NCI-H2227 treated with DMSO at 0.1 percent for 48 hours (cell line): Measurements from ENCODE around the gene RSPO4.
A peak's percentile ranks its signal among the peaks of the same experiment; 100 is the strongest.

Source experiments
- DNase-seq: peaks from one replicate; lab custom pipeline; 2025; lab: John Stamatoyannopoulos, UW

Gene RSPO4

DNA sequence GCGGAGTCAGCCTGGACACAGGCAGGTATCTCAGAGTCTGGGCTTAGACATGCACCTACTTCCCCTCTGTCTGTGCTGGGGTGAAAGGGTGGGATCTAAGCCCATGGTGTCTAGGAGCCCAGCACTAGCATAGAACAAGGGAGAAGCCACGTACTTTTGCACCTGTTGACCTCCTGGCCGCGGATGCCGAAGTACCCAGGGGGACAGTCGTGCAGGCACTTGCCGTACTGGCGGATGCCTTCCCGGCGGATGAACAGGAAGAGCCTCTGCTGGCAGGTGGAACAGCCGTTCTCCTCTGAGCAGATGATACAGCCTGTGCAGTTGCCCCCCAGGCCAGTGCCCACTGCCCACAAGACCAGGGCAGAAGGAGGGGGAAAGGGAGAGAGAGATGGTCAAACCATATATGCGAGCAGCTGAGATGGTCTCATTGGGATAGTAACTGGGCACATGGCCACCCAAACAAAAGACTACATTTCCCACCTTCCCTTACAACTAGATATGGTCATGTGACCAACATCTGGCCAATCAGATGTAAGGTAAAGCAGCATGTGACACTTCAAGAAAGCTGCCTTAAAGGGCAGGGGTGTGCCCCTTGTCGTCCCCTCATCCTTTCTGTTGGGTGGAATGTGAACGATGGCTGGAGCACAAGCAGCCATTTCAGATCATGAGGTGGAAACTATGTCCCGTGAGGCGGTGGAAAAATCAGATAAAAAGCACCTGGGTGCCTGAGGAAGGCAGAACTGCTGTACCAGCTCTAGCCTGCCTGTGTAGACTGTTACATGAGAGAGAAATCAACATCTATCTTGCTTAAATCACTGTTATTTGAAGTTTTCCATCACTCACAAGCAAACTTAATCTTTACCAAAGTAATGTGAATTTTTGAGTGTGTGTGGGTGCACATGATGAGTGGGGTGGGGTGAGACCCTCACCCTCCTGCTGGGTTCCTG is 34.0 kb downstream of the RSPO4 start:
- DNase-seq, result no peak

DNA sequence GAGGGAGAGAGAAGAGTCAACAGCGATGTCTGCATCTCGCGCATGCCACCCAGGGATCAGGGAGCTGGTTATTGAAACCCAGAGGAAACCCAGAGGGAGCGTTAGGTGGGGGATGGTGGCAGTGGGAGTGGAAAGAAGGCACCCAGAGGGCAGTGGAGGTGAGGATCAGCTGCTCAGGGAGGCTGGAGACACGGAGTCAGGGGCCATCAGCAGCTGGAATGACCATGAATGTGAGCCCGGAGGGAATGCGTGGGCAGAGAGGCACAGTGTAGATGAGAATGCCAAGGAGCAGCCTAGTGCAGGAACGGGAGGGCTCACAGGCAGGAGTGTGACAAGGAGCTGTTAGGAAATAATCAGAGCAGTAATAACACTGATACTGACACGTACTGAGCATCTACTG is 36.2 kb downstream of the RSPO4 start:
- DNase-seq, result no peak

- no peak for DNase-seq
These were observed 38.3 kb downstream of the RSPO4 start for GRCh38 chr20:963795-964194.

GRCh38 chr20:962683-963082 is 39.4 kb downstream of the RSPO4 start:
- DNase-seq, result no peak

DNA sequence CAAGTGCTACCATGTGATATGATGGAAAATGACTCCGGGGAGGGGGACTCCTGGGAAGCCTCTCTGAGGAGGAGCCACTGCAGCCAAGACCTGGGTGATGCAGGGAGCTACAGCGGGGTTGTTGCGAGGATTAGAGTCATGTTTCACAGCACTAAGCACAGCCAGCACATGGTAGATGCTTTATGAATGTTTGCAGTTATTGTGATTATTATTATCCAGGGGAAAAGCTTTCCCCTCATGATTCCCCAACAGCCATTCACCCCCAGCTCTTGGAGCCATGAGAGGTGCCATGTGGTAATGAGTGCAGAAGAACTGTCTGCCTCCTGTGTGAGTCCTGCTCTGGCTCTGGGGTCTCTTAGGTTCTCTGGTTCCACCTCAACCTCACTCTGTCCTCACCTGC is 39.9 kb downstream of the RSPO4 start:
- DNase-seq, result no peak

DNA sequence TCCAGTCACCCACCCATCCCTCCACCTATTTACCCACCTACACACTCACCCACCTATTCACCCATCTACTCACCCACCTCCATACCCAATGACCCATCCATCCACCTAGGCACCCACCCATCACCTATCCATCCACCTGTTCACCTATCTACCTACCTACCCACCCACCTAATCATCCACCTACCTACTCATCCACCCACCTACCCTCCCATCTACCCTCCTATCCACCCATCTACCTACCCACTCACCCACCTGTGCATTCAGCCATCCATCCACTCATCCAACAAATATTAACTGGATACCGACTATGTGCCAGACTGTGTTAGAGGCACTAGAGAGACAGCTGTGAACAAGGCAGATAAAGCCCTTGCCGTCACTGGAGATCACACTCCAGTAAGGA is 40.3 kb downstream of the RSPO4 start:
- DNase-seq, result no peak

GRCh38 chr20:959996-960615 is 42.0 kb downstream of the RSPO4 start:
- DNase-seq, result no peak

DNA sequence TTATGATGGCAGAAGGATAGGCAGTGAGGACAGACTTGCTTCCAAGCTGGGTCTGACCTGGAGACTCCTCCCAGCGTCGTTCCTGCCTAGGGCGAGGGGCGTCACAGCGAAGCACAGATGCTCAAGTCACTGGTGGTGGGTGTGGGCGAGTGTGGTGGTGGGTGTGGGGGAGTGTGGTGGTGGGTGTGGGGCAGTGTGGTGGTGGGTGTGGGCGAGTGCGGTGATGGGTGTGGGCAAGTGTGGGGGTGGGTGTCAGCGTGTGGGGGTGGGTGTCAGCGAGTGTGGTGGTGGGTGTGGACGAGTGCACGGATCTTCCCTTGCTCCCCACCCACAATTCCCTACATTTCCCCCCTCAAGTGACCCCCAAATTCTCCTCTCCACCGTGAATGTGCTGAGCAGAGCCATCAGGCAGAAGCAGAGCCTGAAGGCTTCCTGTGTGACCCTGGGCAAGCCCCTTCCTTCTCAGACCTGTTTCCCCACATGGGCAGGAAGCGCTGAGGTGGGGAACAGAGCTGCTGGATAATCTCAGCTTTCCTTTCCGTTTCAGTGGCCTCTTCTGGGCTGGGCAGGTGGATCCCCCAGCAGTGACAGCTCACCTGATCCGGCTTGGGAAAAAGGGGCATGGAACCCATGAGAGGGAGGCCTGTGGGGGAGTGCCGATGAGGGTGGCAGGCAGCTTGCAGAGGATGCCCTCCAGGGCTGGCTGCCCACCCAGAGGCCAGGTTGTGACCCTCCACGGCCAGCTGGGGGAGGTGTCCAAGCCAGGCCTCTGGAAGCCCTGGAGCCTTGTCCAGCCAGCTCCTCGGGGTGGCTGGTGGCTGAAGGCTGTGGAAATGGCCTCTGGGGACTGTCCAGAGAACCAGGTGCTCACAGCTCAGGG is 42.9 kb downstream of the RSPO4 start:
- DNase-seq, result no peak

GRCh38 chr20:957544-957943 is 44.6 kb downstream of the RSPO4 start:
- DNase-seq, result no peak

GRCh38 chr20:956330-956951 is 45.7 kb downstream of the RSPO4 start:
- DNase-seq, result peak; percentile 60

DNA sequence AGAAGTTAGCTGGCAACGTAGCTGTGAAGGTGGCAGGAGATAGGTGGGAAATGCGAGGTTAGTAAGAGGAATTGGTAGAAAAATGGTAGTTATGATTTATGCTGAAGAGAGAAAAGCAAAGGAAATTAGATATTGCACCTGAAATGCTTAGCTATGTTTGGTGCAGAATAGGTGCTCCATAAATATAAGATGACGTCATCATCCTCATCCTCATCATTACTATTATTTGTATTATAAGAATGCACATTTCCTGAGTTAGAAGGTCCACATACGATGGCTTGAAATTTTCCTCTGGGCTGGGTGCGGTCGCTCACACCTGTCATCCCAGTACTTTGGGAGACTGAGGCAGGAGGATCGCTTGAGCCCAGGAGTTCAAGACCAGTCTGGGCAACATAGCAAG is 46.5 kb downstream of the RSPO4 start:
- no peak for DNase-seq

DNA sequence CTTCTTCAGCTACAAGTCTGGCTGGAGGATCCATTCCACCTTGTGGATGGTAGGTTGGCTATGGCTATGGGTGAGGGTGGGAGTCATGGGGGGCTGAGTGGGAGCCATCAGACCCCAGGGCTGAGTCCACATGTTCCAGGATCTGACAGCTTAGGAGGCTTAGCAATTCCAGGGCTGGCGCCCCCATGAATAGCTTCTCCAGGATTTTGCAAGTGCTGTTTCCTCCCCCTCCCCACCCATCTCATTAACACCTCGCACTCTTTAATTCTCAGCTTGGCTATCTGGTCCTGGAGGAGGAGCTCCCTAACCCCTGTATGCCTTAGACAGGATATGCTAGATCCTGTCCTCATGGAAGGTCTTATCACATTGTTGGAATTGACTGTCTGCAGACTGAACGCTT is 47.0 kb downstream of the RSPO4 start:
- DNase-seq, result no peak

- DNase-seq, result peak; percentile 24
These were observed 48.4 kb downstream of the RSPO4 start for GRCh38 chr20:953742-954141.

- DNase-seq, result no peak
These were observed 49.8 kb downstream of the RSPO4 start for GRCh38 chr20:952196-952795.

DNA sequence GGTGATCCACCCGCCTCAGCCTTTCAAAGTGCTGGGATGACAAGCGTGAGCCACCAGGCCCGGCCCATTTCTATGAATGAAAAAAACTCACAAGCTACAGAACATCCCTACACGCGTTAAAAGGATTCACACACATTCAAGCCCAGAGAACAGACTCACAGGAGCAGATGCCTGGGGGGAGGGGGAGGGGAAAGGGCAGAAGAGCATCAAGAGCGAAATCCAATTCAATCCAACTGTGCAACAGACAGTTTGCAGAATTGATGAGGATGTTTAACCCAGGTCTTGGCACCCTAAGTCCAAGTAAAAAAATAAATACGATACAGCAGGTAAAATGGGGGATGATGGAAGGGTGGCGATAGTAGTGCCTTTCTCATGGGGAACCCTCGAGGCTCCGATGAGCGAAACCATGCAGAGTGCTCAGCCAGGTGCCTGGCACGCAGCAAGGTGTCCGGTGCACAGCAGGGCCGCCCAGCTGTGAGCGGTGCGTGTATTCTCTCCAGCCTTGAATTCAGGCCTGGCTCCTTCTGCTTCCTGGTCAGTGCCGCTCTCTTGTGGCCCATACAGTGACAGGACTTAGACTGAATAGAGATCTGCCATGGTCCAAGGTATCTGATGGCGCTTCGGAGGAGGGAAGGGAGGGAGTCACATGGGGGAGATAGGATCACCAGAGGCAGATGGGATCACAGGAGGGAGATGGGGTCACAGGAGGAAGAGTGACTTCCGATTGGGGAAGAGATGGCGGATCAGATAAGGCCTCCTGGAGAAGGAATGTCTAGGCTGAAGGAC is 50.5 kb downstream of the RSPO4 start:
- DNase-seq, result no peak

GRCh38 chr20:949717-950116 is 52.4 kb downstream of the RSPO4 start:
- DNase-seq, result no peak

DNA sequence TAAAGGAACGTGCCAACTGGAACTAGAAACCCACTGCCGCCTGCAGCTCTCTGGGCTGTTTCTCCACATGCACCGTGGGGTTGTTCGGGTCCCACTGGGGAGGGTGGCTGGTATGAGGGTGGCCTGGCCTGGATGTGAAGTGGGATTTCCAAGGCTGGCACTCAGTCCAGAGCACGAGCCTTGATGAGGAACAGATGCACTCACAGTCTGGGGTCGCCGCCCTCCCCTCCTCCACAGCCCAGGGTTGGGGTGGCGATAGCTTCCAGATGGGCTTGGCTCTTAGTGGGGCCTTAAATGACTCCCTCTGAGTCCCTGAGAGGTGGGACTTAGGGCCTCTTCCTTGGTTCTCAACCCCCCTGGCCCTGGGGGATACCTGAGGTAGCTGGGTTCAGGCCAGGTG is 55.3 kb downstream of the RSPO4 start:
- no peak for DNase-seq

GRCh38 chr20:945841-946240 is 56.3 kb downstream of the RSPO4 start:
- DNase-seq, result no peak

DNA sequence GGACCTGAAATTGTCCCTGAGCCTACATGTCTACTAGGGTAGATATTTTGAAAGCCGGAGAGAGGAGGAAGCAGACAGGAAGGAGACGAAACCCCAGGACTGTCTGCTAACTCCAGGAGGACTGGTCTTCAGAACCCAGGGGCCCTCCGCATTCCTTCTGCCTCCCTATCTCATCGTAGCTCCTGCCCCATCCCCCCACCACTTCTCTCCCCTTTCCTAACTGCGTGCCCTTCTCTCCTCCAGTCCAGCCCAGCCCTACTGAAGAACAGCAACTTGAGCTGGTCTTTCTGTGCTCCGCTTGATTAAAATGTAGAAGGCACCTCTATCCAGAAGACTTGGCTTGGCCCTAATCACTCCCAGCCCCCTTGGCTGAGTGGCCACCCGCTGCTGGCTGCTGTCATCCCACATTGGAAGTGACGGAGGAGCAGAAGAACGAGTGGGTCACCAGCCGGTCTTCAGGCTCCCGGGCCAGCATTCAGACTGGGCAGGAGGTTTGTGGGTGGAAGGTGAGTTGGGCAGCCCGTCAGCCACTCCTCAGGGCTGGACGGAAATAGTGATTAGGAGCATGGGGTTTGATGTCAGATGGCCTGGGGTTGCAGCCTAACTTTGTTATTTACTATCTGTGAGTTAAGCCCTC is 57.2 kb downstream of the RSPO4 start:
- DNase-seq, result no peak

- DNase-seq, result no peak
These were observed 58.0 kb downstream of the RSPO4 start for GRCh38 chr20:944148-944547.
